Gastrocnemius medialis (tissue), 4 donors: ENCODE results near the gene SLC15A3. TPM values are rescaled to one million over a fixed set of nuclear protein-coding genes. Genes with fewer than 3 reads are reported as not detected.

Experiments used
- ATAC-seq, 2 donors: fragments of 150-250 bp; one replicate each; pipeline ENCODE4 v1.9.1; 2016
- DNase-seq, 2 donors: peaks; one replicate each; pipeline ENCODE4 v3.0.0-alpha.2; 2019
- H3K27ac ChIP-seq, 4 donors: fragments of 200-600 bp; sonication (generic); 1 replicate in 1 of 4; 2 replicates in 3 of 4; pipeline ENCODE4 v1.5.1; 2016 to 2018; ENCODE audit warnings: mild to moderate bottlenecking in 2 of 4, moderate library complexity in 1 of 4
- H3K27me3 ChIP-seq, 3 donors: fragments of 200-600 bp; sonication (generic) in 2 of 3; 1 replicate in 1 of 3; 2 replicates in 2 of 3; pipeline versions ENCODE4 v1.5.1 to v1.6.0; 2016 to 2019; ENCODE audit warnings: mild to moderate bottlenecking in 1 of 3, moderate library complexity in 1 of 3
- H3K36me3 ChIP-seq, 2 donors: fragments of 200-600 bp; sonication (generic) in 1 of 2; one replicate each; pipeline ENCODE4 v1.5.1; 2017 to 2018
- H3K4me1 ChIP-seq, 2 donors: fragments of 200-600 bp; sonication (generic) in 1 of 2; one replicate each; pipeline ENCODE4 v1.5.1; 2016 to 2017; ENCODE audit warnings: mild to moderate bottlenecking in 2 of 2
- H3K4me3 ChIP-seq, 4 donors: fragments of 200-600 bp; sonication (generic) in 3 of 4; 1 replicate in 1 of 4; 2 replicates in 3 of 4; pipeline ENCODE4 v1.5.1; 2016 to 2019; ENCODE audit warnings: mild to moderate bottlenecking in 2 of 4
- H3K9me3 ChIP-seq, 3 donors: fragments of 200-600 bp; sonication (generic) in 2 of 3; 1 replicate in 1 of 3; 2 replicates in 2 of 3; pipeline ENCODE4 v1.5.1; 2016 to 2019
- CTCF ChIP-seq, 5 experiments: fragments of 450-650 bp in 3 of 5; fragments of 200-600 bp in 2 of 5; sonication (generic) in 2 of 5; IDR thresholded peaks in 4 of 5; conservative IDR thresholded peaks in 1 of 5; 1 replicate in 4 of 5; 2 replicates in 1 of 5; pipeline ENCODE4 v1.5.1; 2016 to 2019; ENCODE audit warnings: antibody characterized with exemption in 5 of 5, mild to moderate bottlenecking in 3 of 5, moderate library complexity in 3 of 5
- POLR2A ChIP-seq, 2 donors: fragments of 450-650 bp; IDR thresholded peaks; one replicate each; pipeline ENCODE4 v1.6.1; 2017; ENCODE audit warnings: antibody characterized with exemption in 2 of 2, mild to moderate bottlenecking in 2 of 2, moderate library complexity in 2 of 2
- in situ Hi-C, 4 donors: fragments of 200-750 bp; cut with MboI; loops; one replicate each; pipeline versions ENCODE4 v1.15.0 to v1.8.0; 2017; ENCODE audit warnings: low sequenced_read_pairs in 4 of 4
- intact Hi-C: fragments of 100-400 bp; cut with DNase I; formaldehyde crosslinking; loops from one replicate; pipeline ENCODE4 v1.15.1; 2023; ENCODE audit warnings: low total_unique reads
- total RNA-seq, 4 donors: library from RNA; depleted of rRNA; stranded (reverse); fragments of >200 nt; gene quantifications; one replicate each; pipeline versions ENCODE4 v1.1.0 to v1.2.3, GENCODE V29; 2016

Gene SLC15A3
- total RNA-seq, 4 donors from 2014 or later: 2.8 to 6.9 (median 6.0) TPM

DNA sequence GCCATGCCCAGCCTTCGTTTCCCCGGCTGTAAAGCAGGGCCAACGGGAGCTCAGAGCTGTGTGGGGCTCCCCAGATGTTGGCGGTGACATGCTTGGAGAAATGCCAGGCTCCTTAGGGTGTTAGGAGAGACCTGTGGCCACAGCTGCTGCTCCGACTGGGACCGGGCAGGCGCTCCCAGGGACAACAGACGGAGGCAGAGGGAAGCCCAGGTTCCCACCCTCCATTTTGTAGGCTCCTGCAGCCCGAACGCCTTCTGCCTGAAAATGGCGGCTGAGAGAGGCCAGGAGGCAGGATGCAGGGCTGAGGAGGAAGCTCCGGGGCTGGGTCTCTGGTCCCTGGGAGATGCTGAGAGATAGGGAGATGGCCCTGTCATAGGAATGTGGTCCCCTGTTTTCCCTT lies 29.5 kb upstream of the SLC15A3 start:
- Histone ChIP-seq H3K4me3 (no peak overlapping the region), H3K4me1 (no peaks in the 10 kb centered on the region), H3K27ac (no peak overlapping the region), H3K27me3 (no peaks in the 10 kb centered on the region), H3K36me3 (no peaks in the 10 kb centered on the region), H3K9me3 (no peaks in the 10 kb centered on the region)
- DNase-seq (no peak), ATAC-seq (no peak)
- intact Hi-C loops: no loop called here
- in situ Hi-C loops: loop anchor here in 1 of 4 donors (25.0 kb wide), 1 partner anchor 106 kb away; no protein-coding TSS in a partner anchor
- TF ChIP-seq CTCF (IDR thresholded peaks at IDR 0.05 in 4 of 5, conservative IDR thresholded peaks at IDR 0.05 in 1 of 5): no peak
- TF ChIP-seq POLR2A (IDR thresholded peaks at IDR 0.05): no peak

- no peaks in the 10 kb centered on the region for H3K27me3 ChIP-seq
- in situ Hi-C loops: loop anchor here in 1 of 4 donors (25.0 kb wide), 1 partner anchor 109 kb away; no protein-coding TSS in a partner anchor
- intact Hi-C loops: no loop called here
- no peaks in the 10 kb centered on the region for H3K36me3 ChIP-seq
- no peaks in the 10 kb centered on the region for H3K9me3 ChIP-seq
- H3K4me3 ChIP-seq: no peak overlapping the region
- no peak for DNase-seq
- H3K4me1 ChIP-seq: no peaks in the 10 kb centered on the region
- TF ChIP-seq POLR2A (IDR thresholded peaks at IDR 0.05) (no peak), CTCF (IDR thresholded peaks at IDR 0.05 in 4 of 5, conservative IDR thresholded peaks at IDR 0.05 in 1 of 5) (no peak)
- H3K27ac ChIP-seq: no peak overlapping the region
- ATAC-seq: no peak
Observed at GRCh38 chr11:60978546-60979380, 26.8 kb upstream of the SLC15A3 start.

- ATAC-seq (no peak), DNase-seq (no peak)
- in situ Hi-C loops (loop anchor here in 1 of 4 donors (25.0 kb wide), 1 partner anchor 109 kb away; no protein-coding TSS in a partner anchor), intact Hi-C loops (no loop called here)
- Histone ChIP-seq H3K27me3 (no peaks in the 10 kb centered on the region), H3K4me1 (no peaks in the 10 kb centered on the region), H3K9me3 (no peaks in the 10 kb centered on the region), H3K27ac (no peak overlapping the region), H3K36me3 (no peaks in the 10 kb centered on the region), H3K4me3 (no peak overlapping the region)
- TF ChIP-seq CTCF (IDR thresholded peaks at IDR 0.05 in 4 of 5, conservative IDR thresholded peaks at IDR 0.05 in 1 of 5): no peak
- no peak for TF ChIP-seq POLR2A (IDR thresholded peaks at IDR 0.05)
Observed at GRCh38 chr11:60977836-60978235, 25.9 kb upstream of the SLC15A3 start.

DNA sequence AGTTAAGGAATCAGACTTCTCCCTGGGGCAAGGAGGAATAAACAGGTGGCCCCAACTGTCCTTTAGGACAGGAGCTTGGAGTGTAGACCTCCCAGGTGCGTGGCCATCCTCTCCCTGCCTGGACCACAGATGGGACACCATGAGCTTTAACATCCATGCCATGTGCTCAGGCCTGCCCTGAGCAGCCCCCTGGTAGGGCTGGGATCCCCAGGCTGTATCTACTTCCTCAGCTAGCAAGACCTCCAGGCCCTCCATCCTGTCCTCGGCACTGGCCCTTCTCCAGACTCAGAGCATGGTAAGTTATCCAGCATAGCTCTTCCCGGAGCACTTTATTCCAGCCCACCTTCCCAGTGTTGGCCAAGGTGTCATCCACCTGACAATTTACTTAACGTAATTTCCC lies 25.2 kb upstream of the SLC15A3 start:
- Histone ChIP-seq H3K27me3 (no peaks in the 10 kb centered on the region), H3K9me3 (no peaks in the 10 kb centered on the region), H3K4me3 (no peak overlapping the region), H3K4me1 (no peaks in the 10 kb centered on the region), H3K27ac (no peak overlapping the region), H3K36me3 (no peaks in the 10 kb centered on the region)
- in situ Hi-C loops (loop anchor here in 1 of 4 donors (25.0 kb wide), 1 partner anchor 110 kb away; no protein-coding TSS in a partner anchor), intact Hi-C loops (no loop called here)
- DNase-seq (no peak), ATAC-seq (no peak)
- TF ChIP-seq POLR2A (IDR thresholded peaks at IDR 0.05): no peak
- TF ChIP-seq CTCF (IDR thresholded peaks at IDR 0.05 in 4 of 5, conservative IDR thresholded peaks at IDR 0.05 in 1 of 5): no peak
